GM18861 (cell line): ENCODE results near the gene TTYH2.
A peak's percentile ranks its signal among the peaks of the same experiment; 100 is the strongest.

Experiments used
- ATAC-seq: cut with Tn5 transposase; IDR thresholded peaks from one replicate; pipeline ENCODE4 v1.9.1; 2021; ENCODE audit not compliant: unreplicated experiment

The TTYH2 gene

DNA sequence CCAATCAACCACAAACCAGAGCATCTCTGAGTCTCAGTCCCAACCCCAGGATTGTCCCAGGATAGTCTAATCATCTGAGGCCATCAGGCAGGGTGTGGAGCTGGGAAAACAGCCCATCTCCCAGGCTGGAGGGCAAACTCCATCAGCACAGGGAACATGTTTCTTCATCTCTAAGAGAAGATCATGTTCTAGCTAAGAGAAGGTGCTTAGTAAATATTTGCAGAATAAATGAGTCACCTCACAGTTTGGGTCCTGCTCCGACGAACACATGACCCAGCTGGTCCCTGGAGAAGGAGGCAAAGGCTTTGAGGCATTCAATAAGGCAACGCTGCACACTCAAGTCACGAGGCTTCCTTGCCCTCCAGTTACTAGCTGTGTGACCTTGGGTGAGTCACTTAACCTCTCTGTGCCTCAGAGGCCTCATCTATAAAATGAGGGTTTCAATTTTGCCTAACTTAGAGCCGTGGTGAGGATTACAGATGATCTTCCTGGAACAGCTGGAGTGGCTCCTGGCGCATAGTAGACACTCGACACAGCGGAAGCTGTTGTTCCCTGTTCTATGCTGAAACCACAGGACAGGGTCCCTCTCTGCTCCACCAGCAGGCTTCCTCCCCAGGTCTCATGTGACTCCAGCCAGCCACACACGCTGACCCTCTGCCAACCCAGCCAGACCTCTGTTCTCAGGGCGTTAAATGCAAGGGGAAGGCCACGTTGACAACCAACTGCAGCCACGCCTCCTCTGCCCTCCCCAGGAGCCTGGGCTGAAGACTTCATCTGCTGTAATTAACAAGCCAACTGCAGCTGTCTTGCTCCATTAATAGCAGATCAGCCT, 20.2 kb upstream of the TTYH2 start:
- no peak for ATAC-seq

DNA sequence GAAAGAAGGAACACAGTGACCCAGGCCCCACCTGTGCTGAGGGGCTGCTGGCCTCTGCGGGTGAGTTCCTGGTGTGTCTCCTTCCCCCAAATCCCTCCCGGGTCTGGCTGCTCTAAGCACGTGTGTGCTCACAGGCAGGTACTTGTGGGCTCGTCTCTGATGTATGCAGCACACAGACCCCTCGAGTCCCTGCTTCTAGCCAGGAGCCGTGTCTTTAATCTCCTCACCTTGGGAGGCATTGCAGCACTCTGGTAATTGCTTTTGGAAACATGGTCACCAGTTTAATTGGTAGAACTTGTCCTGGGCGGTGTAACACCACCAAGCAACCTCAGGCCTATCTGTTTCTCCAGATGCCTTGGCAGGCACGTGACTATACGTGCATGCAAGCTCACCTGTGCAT, 18.7 kb upstream of the TTYH2 start:
- no peak for ATAC-seq

DNA sequence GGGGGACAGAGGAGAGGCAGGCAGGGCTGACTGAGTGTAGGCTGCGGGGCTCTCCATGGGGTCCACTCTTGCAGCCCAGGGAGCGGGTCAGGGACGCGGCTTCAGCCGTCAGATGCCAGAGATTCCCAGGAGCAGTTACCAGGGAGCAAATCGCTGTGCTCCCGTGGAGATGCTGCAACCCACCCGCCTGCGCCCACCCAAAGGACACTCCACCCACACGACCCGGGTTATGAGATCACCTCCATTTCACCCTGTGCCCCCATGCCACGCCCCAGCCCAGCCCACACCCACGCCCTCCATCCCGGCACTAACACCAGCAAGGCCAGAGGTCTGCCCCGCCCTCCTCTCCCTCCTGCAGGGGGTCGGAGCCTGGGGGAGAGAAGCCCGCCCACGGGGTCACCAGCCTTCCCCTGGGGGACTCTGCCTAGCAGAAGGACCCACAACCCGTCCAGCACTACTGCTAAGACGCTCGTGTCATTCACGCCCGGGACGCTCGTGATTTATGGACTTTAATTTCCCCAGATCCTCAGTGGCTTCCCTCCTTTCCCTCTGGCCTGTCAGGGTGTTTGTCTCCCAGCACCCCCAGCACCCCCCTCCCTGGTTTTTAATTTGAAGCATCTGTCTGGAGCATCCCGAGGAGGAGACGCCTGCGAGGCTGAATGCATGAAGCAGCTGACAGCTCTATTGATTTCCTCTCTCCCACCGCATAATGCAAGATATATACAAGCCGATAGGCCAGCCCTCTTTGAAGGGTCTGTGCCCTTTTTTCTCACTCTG, 16.6 kb upstream of the TTYH2 start:
- no peak for ATAC-seq

DNA sequence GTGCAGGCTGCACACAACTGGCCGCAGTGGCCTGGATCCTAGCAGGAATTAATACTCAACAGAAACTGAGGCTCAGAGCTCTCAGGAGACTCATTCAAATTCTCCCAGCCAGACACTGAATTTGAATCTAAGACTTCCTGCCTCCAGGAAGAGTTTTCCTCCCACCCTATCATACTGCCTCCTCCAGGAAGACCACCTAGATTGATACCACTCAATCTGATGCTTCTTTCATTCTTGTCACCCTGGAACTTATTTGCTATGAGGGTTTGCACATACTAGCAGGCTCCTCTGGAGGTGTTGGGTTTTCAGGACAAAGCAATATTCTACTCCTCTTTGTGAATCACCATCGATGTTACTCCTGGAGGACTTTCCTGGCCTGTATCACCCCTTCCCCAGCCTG, 15.6 kb upstream of the TTYH2 start:
- no peak for ATAC-seq

DNA sequence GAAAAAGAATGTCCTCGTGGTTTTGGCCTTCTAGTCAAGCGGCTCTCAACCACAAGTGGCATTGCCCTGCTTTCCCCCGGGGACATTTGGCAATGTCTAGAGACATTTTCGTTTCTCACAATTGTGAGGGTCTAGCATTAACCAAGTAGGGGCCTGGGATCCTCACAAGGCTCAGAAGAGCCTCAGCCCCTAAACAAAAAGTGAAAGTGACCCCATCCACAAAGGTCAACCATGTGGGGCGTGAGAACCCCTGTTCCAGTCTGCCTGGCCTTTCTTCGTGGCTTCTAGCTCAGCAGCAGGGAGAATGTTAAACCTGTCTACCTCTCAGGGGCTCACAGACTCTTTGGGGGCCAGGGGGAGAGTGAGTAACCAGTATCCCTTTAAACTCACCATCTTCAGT, 14.7 kb upstream of the TTYH2 start:
- ATAC-seq, result no peak

DNA sequence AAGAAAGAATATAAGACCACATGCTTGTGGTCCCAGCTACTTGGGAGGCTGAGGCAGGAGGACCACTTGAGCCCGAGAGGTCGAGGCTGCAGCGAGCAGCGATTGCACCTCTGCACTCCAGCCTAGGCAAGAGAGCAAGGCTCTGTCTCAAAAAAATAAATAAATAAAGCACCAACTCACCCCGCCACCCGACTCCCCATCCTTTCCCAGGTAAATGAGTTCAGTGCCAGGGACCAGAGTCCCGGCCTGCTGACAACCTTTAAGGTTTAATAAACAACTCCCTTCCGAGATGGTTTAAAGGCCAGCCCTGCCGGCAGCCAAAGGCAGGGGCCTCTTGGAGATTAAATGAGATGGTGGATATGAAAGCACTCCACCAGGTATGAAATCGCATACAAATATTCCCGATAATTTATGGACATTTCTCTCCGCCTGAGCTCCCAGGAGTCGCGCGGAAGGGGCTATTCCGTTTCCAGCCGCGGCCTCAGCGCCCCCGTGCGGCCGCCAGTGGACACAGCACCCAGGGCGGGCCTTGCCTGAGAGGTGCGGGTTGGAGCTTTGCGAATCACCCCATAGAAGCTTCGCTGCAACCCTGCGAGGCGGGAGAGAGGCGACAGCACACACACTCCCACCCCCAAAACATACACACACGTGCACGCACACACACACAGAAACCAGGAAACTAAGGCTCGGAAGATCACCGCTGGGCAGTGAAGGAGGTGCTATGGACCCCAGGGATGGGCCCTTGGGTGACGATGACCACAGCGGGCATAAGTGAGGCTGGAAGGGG, 13.9 kb upstream of the TTYH2 start:
- ATAC-seq, result no peak

DNA sequence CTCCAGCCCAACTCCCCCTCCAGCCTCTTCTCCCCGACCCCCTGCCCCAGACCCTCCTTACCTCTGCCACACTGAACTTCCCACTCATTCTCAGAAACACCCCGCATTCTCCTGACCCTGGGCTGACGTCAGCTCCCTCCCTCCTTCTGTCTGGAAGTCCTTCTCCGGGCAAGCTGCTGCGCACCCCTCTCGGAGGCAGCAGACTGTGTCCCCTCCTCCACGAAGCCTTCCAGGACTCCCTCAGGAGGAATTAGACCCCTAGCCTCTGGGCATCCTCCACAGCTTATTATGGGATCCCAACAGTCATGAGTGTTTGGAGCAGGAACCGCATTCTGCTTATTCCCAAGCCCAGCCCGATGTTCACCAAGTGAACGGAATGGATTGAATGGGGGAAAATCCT, 13.3 kb upstream of the TTYH2 start:
- ATAC-seq, result no peak

DNA sequence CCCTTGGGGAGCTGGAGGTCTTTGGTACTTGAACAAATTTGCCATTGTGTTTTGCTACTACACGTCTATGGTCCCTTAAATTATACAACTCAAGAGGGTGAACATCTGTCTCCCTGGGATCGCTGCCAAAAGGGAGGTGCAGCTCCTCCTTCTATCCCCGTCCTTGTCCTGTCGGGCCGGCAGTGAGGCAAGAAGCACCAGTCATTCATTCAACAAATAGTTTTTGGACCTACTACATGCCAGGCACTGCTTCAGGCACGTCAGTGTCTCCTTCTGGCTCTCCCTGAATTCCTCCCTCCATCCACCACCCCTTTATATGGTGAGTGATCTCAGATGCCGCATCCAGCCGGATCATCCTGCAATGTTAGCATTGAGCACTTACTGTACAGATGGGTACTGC, 12.1 kb upstream of the TTYH2 start:
- no peak for ATAC-seq

DNA sequence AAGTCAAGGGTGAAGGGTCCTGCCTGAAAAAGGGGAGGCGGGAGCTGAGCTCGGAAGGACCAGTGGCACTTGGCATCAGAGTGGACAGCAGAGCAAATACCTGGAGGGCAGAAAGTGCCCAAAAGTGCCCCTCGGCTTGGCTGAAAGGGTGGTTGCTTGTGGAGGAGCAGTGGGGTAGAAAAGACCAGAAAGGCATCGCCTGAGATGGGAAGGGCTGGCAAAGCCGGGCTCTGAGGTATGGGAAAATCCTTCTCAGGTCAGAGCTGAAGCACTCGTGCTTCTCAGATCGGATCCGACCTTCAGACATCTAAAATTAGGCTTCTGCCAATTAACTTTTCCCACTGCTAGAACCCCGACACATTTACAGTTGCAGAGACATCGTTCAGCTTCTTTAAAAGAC, 11.4 kb upstream of the TTYH2 start:
- no peak for ATAC-seq

DNA sequence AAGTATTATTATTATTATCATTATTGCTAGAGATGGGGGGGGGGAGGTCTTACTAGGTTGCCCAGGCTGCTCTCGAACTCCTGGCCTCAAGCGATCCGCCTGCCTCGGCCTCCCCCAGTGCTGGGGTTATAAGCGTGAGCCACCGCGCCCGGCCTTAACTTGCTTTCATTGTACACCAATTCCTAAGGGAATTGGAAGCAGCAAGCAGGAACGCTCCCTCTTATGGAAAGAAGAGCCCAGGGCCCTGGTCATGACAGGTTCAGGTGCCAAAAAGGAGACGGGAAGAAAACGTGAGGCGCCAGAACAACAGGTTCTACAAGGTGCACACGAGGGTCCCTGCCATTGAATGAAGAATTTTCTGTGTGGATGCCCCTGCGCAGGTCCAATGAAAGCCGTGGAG, 10.4 kb upstream of the TTYH2 start:
- ATAC-seq, result no peak

DNA sequence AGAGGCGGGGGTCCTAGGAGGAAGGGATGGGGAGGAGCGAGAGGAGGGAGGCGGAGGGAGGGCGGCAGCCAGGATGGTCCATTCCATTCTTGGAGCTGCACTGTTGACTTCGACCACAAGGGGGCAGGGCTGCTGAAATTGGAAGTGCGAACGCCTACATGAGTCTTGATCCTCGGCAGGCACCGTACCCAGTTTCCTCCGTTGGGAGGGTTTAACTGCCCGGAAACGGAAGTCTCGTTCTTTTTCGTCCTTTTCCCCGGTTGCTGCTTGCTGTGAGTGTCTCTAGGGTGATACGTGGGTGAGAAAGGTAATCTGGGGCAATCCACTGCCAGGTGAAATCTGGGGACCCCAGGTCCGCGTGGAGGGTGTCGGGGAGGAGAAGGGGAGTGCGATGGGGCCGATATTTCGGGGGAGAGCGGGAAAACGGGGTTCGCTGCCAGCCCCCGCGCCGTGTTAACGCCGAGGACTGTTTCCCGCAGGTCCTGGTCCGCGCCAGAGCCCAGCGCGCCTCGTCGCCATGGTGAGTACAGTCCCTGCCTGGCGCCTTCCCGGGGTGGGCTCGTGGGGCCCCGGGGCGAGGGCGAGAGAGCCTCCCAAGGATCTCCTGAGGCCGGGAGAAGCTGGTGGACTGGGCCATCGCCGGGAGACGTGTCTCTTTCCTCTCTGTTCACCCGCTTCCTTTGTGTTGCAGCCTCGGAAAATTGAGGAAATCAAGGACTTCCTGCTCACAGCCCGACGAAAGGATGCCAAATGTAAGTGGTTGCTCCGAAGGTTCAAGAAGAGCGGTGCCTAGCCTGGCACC, 9.7 kb upstream of the TTYH2 start, which contains the start of gene RPL38:
TSS of gene RPL38 (plus strand) at position 240 of the 802 bp plus-strand sequence. CDS start at position 518, 278 bp downstream.
- peak; percentile 43 for ATAC-seq

DNA sequence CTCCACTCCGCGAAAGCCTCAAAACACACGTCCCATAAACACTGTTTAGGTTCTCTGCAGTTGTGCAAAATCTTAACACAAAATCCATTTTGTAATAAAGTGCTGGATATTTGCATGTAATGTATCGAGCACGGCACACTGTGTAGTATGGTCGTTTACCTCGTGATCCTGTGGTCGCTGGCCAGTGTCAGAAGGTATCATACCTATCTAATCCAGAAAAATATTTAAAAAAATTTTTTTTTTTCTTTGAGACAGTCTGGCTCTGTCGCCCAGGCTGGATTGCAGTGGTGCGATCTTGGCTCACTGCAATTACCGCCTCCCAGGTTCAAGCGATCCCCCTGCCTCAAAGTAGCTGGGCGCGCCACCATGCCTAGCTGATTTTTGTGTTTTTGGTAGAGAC, 8.9 kb upstream of the TTYH2 start:
- no peak for ATAC-seq

DNA sequence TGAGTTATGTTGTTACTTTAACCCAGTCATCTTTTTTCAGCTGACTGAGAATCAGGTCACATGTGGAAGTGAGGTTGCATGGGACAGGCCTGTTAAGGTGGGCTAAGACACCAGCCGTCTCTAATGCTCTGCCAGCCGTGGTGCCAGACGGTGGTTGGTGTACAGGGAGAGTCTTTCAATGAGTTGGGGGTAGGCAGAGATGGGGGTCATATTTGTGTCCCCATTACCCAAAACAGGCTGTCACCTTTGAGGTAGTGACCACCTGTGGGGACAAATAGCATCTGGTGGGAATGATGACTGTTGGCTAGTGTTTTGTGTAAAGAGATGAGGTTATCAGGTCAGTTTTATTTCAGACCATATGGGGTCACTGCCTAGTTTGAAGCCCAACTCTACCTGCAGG, 8.1 kb upstream of the TTYH2 start:
- ATAC-seq, result no peak

DNA sequence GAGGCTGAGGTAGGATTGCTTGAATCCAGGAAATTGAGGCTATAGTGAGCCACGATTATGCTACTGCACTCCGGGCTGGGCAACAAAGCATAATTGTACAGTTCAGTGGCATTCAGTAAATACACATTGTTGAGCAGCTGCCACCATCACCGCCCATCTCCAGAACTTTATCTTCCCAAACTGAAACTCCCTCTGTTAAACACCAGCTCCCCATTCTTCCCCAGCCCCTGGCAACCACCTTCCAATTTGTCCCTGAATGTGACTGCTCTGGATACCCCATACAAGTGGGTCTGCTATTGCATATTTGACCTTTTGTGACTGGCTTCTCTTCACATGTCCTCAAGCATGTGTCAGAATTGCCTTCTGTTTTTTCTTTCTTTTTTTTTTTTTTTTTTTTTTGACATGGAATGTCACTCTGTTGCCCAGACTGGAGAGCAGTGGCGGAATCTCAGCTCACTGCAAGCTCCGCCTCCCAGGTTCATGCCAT, 7.0 kb upstream of the TTYH2 start:
- ATAC-seq, result no peak

DNA sequence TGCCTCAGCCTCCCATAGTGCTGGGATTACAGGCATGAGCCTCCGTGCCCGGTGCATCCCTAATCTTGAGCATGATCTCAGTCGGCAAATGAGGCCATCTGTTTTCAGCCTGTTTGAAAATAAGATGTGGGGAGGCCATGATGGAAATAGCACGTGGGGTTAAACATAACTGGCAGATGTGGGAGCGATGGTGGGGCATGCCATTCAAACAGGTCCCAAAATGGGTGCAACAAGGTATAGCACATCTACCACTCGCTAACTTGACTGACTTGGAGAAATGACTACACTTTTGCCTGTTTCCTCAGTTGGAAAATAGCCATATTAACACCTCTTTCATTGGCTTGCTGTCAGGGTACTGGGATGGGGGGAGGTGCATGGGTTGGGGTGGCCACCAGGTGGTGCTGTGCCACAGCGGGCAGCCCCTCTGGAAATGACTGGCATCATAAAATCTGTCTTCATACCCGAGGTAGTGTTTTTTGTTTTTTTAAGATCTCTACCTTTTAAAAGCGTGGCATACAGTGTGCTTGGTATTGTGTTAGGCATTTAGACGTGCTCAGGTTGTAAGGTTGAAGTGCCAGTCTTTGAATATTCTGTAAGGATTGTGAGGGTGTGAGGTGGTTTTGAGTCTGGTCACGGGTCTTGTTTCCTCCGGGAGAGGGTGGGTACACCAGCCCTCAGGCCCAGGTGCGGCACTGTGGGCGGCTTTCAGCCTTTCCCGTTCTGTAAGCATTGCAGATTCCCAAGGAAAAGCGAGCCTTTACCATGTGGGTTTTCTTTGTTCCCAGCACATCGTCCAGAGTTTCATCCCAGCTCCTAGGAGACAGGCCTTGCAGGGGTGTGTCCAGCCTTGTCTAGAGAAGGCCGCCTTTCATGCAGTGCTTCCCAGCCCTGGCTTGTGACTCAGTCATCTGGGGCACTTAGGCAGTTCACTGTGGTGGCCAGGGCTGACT, 2.9 kb upstream of the TTYH2 start:
- ATAC-seq, result no peak

DNA sequence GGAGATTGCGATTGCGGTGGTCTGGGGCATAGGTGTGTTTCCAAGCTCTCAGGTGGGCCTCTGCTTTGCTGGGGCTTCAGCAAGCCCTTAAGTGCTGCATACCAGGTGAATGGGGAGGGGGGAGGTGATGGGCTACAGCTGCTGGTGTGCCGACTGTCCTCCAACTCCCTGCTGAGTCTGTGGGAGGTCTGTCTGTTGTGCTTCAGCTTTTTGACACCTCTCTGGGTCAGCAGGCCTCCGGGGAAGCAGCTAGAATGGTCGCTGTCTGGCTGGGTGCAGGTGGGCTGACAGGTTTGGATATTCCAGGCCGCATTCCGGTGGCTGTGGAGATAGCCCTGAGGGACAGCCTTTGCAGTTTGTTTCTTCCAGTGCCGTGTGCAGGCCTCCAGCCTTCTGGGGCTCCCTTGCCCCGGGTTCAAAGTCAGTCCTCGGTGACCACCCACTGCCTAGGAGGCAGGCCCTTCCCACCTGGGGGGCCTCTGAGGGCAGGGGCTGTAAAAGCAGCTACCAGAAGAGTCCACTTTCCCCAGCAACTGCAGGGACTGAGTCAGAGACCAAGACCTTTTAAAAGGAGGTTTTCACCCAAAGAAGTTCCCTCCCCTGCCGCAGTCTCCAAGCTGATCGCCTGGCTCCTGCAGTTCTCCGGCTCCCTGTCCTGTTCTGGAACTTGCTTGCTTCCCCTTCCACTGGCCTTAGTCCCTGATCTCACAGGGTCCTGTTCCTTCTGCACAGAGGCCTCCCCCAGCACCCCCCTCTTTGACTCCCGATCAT, 2.0 kb upstream of the TTYH2 start:
- no peak for ATAC-seq

DNA sequence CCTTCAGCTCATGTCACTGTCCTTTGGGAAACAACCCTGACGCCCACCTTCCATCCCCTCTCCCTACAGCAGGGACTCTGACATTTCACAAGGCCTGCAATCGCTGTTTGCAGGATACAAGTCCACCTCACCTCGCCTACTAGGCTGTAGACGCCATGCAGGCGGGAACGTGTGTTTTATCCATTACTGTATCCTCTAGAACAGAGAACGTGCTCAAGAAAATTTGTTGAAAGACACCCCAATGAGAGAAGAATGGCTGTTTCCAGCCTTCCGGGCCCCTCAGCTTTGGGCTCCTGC, 1.5 kb upstream of the TTYH2 start:
- ATAC-seq, result no peak

DNA sequence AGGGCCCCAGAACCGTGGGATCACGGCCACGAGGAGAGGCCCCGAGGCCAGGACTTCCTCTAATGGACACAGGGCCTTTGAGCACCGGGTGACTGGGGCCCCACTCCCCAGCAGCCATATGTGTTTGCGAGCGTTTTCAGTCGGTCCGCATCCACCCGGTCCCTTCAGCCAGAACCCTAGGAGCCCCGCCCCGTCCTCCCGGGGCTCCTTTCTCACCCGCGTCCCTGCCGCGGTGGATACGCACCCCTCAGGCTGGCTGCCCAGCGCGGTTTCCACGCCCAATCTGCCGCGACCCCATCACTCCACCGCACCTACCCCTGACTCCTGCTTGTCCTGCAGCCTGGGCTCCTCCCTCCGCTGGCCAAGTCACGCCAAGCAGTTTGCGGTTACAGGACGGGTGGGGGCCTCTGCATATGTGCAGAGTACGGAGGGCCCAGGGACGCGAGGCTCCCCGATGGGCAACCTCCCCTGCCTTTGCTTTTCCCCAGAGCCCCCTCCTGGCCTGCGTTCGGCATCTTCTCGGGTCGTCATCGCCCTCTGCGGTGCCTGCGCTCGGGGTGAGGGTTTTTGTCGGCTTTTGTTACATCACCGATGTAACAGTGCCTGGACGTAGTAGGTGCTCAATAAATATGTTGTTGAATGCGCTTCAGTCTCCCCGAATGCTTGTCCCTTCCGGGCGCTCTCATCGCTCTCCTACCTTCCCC, 1.0 kb upstream of the TTYH2 start:
- ATAC-seq, result no peak
